HEK293 (cell line): ENCODE measurements around the gene CD177.

Source experiments
- CTCF ChIA-PET: fragments of 350-600 bp; formaldehyde crosslinking; extraction: SDS; loops from one replicate; lab custom pipeline; 2021; ENCODE audit warnings: antibody characterized with exemption; lab: Yijun Ruan, JAX
- POLR2A ChIA-PET: fragments of 300-600 bp; formaldehyde crosslinking; extraction: SDS; loops from one replicate; lab custom pipeline; 2020; ENCODE audit warnings: antibody characterized with exemption, inconsistent platforms; lab: Yijun Ruan, JAX
- H3K27ac ChIP-seq: fragments of 200-500 bp; sonication (Bioruptor generic); 2 replicates; pipeline ENCODE4 v1.5.1; 2014; ENCODE audit warnings: low read depth, low read length, control low read depth, inconsistent platforms; ENCODE audit errors: extremely low read depth
- H3K36me3 ChIP-seq, 2 experiments: fragments of 200-500 bp in 1 of 2; sonication (Bioruptor generic) in 1 of 2; 1 replicate in 1 of 2; 2 replicates in 1 of 2; pipeline ENCODE4 v1.5.1; 2014 to 2017; ENCODE audit warnings: inconsistent platforms in 2 of 2, low read length in 2 of 2; ENCODE audit not compliant: control insufficient read depth in 2 of 2, insufficient read depth in 1 of 2
- H3K4me1 ChIP-seq: fragments of 200-500 bp; sonication (Bioruptor generic); 2 replicates; pipeline ENCODE4 v1.5.1; 2014; ENCODE audit warnings: mild to moderate bottlenecking, low read length, inconsistent platforms; ENCODE audit not compliant: control insufficient read depth, insufficient read depth
- H3K4me3 ChIP-seq: 2 replicates; pipeline ENCODE4 v1.5.1; 2011; ENCODE audit warnings: low read depth, mild to moderate bottlenecking, control low read depth, low read length, moderate library complexity
- H3K9me3 ChIP-seq: fragments of 200-500 bp; sonication (Bioruptor generic); 2 replicates; pipeline ENCODE4 v1.5.1; 2014; ENCODE audit warnings: low read depth, low read length, inconsistent platforms; ENCODE audit not compliant: control insufficient read depth, insufficient read depth
- INSM2 ChIP-seq: fragments of 450-650 bp; formaldehyde crosslinking; IDR thresholded peaks from 2 replicates; pipeline ENCODE4 v1.5.1; 2016; ENCODE audit warnings: missing biosample characterization, missing genetic modification characterization
- OVOL3 ChIP-seq: fragments of 450-650 bp; formaldehyde crosslinking; IDR thresholded peaks from 2 replicates; pipeline ENCODE4 v1.5.1; 2016; ENCODE audit warnings: missing biosample characterization, missing genetic modification characterization
- SALL2 ChIP-seq: fragments of 450-650 bp; formaldehyde crosslinking; IDR thresholded peaks from 2 replicates; pipeline ENCODE4 v1.5.0; 2017; ENCODE audit warnings: missing biosample characterization, mild to moderate bottlenecking, missing genetic modification characterization, borderline replicate concordance
- TCF7L2 ChIP-seq: IDR thresholded peaks from 2 replicates; pipeline ENCODE4 v1.6.1; 2011; ENCODE audit warnings: low read depth, mild to moderate bottlenecking, inconsistent platforms, low read length, moderate library complexity, borderline replicate concordance
- TRIM28 ChIP-seq: IDR thresholded peaks from 2 replicates; pipeline ENCODE4 v1.6.1; 2011; ENCODE audit warnings: low read length, control low read depth, borderline replicate concordance
- ZBTB11 ChIP-seq: fragments of 450-650 bp; formaldehyde crosslinking; conservative IDR thresholded peaks from 2 replicates; pipeline ENCODE4 v1.5.1; 2016; ENCODE audit warnings: low read depth, missing biosample characterization, missing genetic modification characterization
- ZBTB48 ChIP-seq: fragments of 450-650 bp; formaldehyde crosslinking; IDR thresholded peaks from 2 replicates; pipeline ENCODE4 v1.5.1; 2016; ENCODE audit warnings: missing biosample characterization, missing genetic modification characterization
- ZFP37 ChIP-seq: fragments of 450-650 bp; formaldehyde crosslinking; IDR thresholded peaks from 2 replicates; pipeline ENCODE4 v1.5.1; 2016; ENCODE audit warnings: missing biosample characterization, missing genetic modification characterization
- ZFP41 ChIP-seq: fragments of 450-650 bp; formaldehyde crosslinking; IDR thresholded peaks from 2 replicates; pipeline ENCODE4 v1.5.1; 2016; ENCODE audit warnings: missing biosample characterization, missing genetic modification characterization, borderline replicate concordance
- ZNF169 ChIP-seq: fragments of 450-650 bp; formaldehyde crosslinking; IDR thresholded peaks from 2 replicates; pipeline ENCODE4 v1.5.1; 2016; ENCODE audit warnings: missing biosample characterization, missing genetic modification characterization
- ZNF23 ChIP-seq: fragments of 450-650 bp; formaldehyde crosslinking; IDR thresholded peaks from 2 replicates; pipeline ENCODE4 v1.5.1; 2016; ENCODE audit warnings: missing biosample characterization, missing genetic modification characterization, borderline replicate concordance
- ZNF280C ChIP-seq: fragments of 450-650 bp; formaldehyde crosslinking; IDR thresholded peaks from 2 replicates; pipeline ENCODE4 v1.5.1; 2016; ENCODE audit warnings: missing biosample characterization, missing genetic modification characterization
- ZNF302 ChIP-seq: fragments of 450-650 bp; formaldehyde crosslinking; IDR thresholded peaks from 2 replicates; pipeline ENCODE4 v1.5.1; 2016; ENCODE audit warnings: missing biosample characterization, missing genetic modification characterization, low read depth
- ZNF354C ChIP-seq: fragments of 450-650 bp; formaldehyde crosslinking; IDR thresholded peaks from 2 replicates; pipeline ENCODE4 v1.5.1; 2016; ENCODE audit warnings: missing biosample characterization, missing genetic modification characterization, low read depth, borderline replicate concordance
- ZNF394 ChIP-seq: fragments of 450-650 bp; formaldehyde crosslinking; IDR thresholded peaks from 2 replicates; pipeline ENCODE4 v1.5.1; 2016; ENCODE audit warnings: missing biosample characterization, missing genetic modification characterization, mild to moderate bottlenecking, moderate library complexity, borderline replicate concordance
- ZNF529 ChIP-seq: fragments of 450-650 bp; formaldehyde crosslinking; IDR thresholded peaks from 2 replicates; pipeline ENCODE4 v1.5.1; 2017; ENCODE audit warnings: missing genetic modification characterization, missing biosample characterization; ENCODE audit not compliant: insufficient replicate concordance
- ZNF544 ChIP-seq: fragments of 450-650 bp; formaldehyde crosslinking; IDR thresholded peaks from 2 replicates; pipeline ENCODE4 v1.5.0; 2017; ENCODE audit warnings: missing biosample characterization, missing genetic modification characterization
- ZNF600 ChIP-seq: fragments of 450-650 bp; formaldehyde crosslinking; IDR thresholded peaks from 2 replicates; pipeline ENCODE4 v1.5.1; 2016; ENCODE audit warnings: missing biosample characterization, missing genetic modification characterization
- ZNF658 ChIP-seq: fragments of 450-650 bp; formaldehyde crosslinking; IDR thresholded peaks from 2 replicates; pipeline ENCODE4; 2016; ENCODE audit warnings: missing biosample characterization, missing genetic modification characterization
- ZNF660 ChIP-seq: fragments of 450-650 bp; IDR thresholded peaks from 2 replicates; pipeline ENCODE4 v1.5.1; 2018; ENCODE audit warnings: missing biosample characterization, mild to moderate bottlenecking, missing genetic modification characterization
- ZNF664 ChIP-seq: fragments of 450-650 bp; formaldehyde crosslinking; IDR thresholded peaks from 2 replicates; pipeline ENCODE4 v1.5.1; 2016; ENCODE audit warnings: missing biosample characterization, missing genetic modification characterization
- ZNF701 ChIP-seq: fragments of 450-650 bp; formaldehyde crosslinking; IDR thresholded peaks from 2 replicates; pipeline ENCODE4 v1.5.1; 2016; ENCODE audit warnings: missing biosample characterization, missing genetic modification characterization
- ZNF776 ChIP-seq: fragments of 450-650 bp; formaldehyde crosslinking; IDR thresholded peaks from 2 replicates; pipeline ENCODE4 v1.5.0; 2017; ENCODE audit warnings: missing biosample characterization, missing genetic modification characterization, borderline replicate concordance
- ZNF785 ChIP-seq: fragments of 450-650 bp; formaldehyde crosslinking; IDR thresholded peaks from 2 replicates; pipeline ENCODE4 v1.5.1; 2016; ENCODE audit warnings: missing biosample characterization, missing genetic modification characterization
- ZNF792 ChIP-seq: fragments of 450-650 bp; formaldehyde crosslinking; IDR thresholded peaks from 2 replicates; pipeline ENCODE4 v1.5.1; 2016; ENCODE audit warnings: missing biosample characterization, missing genetic modification characterization
- TF ChIP-seq, protein P1 (sequence below): IDR thresholded peaks from 2 replicates; pipeline ENCODE4 v1.6.1; 2011; ENCODE audit warnings: mild to moderate bottlenecking, low read depth, low read length, borderline replicate concordance

Gene CD177

GRCh38 chr19:43309466-43309865 lies 44.0 kb upstream of the CD177 start:
- ChIA-PET CTCF (interaction anchor here (0.6 to 3.3 kb wide), 10 partner anchors 9 to 226 kb away, joined by 3 to 18 read pairs (median 5); no protein-coding TSS in a partner anchor), POLR2A (no interaction called here)

GRCh38 chr19:43310221-43310620 lies 43.3 kb upstream of the CD177 start:
- POLR2A ChIA-PET, result no interaction called here
- no peaks in the 10 kb centered on the region for H3K36me3 ChIP-seq
- CTCF ChIA-PET, result interaction anchor here (0.6 to 3.3 kb wide), 14 partner anchors 10 to 208 kb away, joined by 3 to 18 read pairs (median 4); no protein-coding TSS in a partner anchor
- H3K4me1 ChIP-seq, result no peaks in the 10 kb centered on the region
- H3K27ac ChIP-seq, result no peak overlapping the region
- no peak overlapping the region for H3K4me3 ChIP-seq
- H3K9me3 ChIP-seq, result peaks cover 8% of the 10 kb centered on the region
- TF ChIP-seq ZNF280C (tag by site-specific recombination) (no peak), ZNF658 (tag by site-specific recombination) (no peak), ZNF529 (tag by site-specific recombination) (no peak), ZNF354C (tag by site-specific recombination) (no peak), ZNF776 (tag by site-specific recombination) (no peak), ZNF792 (tag by site-specific recombination) (no peak), ZNF660 (tag by site-specific recombination) (no peak), ZFP37 (tag by site-specific recombination) (no peak)
- TF ChIP-seq, protein P1, sequence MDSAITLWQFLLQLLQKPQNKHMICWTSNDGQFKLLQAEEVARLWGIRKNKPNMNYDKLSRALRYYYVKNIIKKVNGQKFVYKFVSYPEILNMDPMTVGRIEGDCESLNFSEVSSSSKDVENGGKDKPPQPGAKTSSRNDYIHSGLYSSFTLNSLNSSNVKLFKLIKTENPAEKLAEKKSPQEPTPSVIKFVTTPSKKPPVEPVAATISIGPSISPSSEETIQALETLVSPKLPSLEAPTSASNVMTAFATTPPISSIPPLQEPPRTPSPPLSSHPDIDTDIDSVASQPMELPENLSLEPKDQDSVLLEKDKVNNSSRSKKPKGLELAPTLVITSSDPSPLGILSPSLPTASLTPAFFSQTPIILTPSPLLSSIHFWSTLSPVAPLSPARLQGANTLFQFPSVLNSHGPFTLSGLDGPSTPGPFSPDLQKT, result no peak

More at GRCh38 chr19:43309466-43309865, 44.0 kb upstream of the CD177 start:
- Histone ChIP-seq H3K4me1 (no peaks in the 10 kb centered on the region), H3K27ac (no peak overlapping the region), H3K36me3 (no peaks in the 10 kb centered on the region), H3K9me3 (peaks cover 8% of the 10 kb centered on the region), H3K4me3 (no peak overlapping the region)
- no peak for TF ChIP-seq ZNF785 (tag by site-specific recombination)
- no peak for TF ChIP-seq ZNF701 (tag by site-specific recombination)
- TF ChIP-seq INSM2 (tag by site-specific recombination), result no peak
- no peak for TF ChIP-seq ZNF600 (tag by site-specific recombination)
- no peak for TF ChIP-seq ZNF169
- TF ChIP-seq SALL2 (tag by site-specific recombination), result no peak
- TF ChIP-seq ZNF660 (tag by site-specific recombination), result no peak
- no peak for TF ChIP-seq ZFP41 (tag by site-specific recombination)
- TF ChIP-seq ZBTB11 (tag by site-specific recombination), result no peak
- TF ChIP-seq OVOL3 (tag by site-specific recombination), result no peak
- TF ChIP-seq ZNF544 (tag by site-specific recombination), result no peak
- no peak for TF ChIP-seq ZNF664 (tag by site-specific recombination)
- no peak for TF ChIP-seq ZNF23
- no peak for TF ChIP-seq ZBTB48 (tag by site-specific recombination)
- no peak for TF ChIP-seq ZNF394 (tag by site-specific recombination)
- no peak for TF ChIP-seq ZNF302 (tag by site-specific recombination)
- TF ChIP-seq TCF7L2, result no peak
- no peak for TF ChIP-seq TRIM28
